OCI-LY1 (cell line): Measurements from ENCODE around the gene AGAP1.

ENCODE experiments used
- EZH2 ChIP-seq: fragments of 200-600 bp; sonication (generic), shearing (Covaris generic); IDR thresholded peaks from 2 replicates; pipeline ENCODE4 v1.8.0; 2017; ENCODE audit warnings: borderline replicate concordance, mixed run types, mild to moderate bottlenecking, antibody characterized with exemption, low read length, moderate library complexity, mixed read lengths
- TF ChIP-seq, protein P1 (sequence below): fragments of 200-600 bp; sonication (generic), shearing (Covaris generic); IDR thresholded peaks from 2 replicates; pipeline ENCODE4 v1.5.1; 2017; ENCODE audit warnings: mild to moderate bottlenecking, antibody characterized with exemption, low read length, moderate library complexity, mixed read lengths

DNA sequence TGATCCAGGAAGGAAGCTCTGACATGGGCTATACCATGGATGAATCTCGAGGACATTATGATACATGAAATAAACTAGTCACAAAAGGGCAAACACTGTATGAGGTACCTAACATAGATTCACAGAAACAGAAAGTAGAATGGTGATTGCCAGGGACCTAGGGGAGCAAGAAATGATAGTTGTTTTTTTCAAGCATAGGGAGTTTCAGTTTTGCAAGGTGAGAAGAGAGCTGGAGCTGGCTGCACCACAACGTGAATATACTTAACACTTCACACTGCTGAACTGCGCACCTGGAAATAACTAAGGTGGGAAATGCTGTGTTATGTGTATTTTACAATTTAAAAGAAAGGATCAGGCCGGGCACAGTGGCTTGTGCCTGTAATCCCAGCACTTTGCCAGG lies 13.2 kb upstream of the AGAP1 start:
- TF ChIP-seq, protein P1, sequence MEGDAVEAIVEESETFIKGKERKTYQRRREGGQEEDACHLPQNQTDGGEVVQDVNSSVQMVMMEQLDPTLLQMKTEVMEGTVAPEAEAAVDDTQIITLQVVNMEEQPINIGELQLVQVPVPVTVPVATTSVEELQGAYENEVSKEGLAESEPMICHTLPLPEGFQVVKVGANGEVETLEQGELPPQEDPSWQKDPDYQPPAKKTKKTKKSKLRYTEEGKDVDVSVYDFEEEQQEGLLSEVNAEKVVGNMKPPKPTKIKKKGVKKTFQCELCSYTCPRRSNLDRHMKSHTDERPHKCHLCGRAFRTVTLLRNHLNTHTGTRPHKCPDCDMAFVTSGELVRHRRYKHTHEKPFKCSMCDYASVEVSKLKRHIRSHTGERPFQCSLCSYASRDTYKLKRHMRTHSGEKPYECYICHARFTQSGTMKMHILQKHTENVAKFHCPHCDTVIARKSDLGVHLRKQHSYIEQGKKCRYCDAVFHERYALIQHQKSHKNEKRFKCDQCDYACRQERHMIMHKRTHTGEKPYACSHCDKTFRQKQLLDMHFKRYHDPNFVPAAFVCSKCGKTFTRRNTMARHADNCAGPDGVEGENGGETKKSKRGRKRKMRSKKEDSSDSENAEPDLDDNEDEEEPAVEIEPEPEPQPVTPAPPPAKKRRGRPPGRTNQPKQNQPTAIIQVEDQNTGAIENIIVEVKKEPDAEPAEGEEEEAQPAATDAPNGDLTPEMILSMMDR, result no peak
- no peak for TF ChIP-seq EZH2
